Urothelium cell line (cell line): ENCODE results near the gene CSN2.

Experiments
- DNase-seq: peaks from one replicate; pipeline ENCODE4 v3.0.0; 2011; ENCODE audit warnings: low spot score, mixed read lengths
- FAIRE-seq: peaks from 2 replicates; lab custom pipeline; 2011; peaks lifted over from hg19 to GRCh38; lab: Jason Lieb, UNC

Gene CSN2

DNA sequence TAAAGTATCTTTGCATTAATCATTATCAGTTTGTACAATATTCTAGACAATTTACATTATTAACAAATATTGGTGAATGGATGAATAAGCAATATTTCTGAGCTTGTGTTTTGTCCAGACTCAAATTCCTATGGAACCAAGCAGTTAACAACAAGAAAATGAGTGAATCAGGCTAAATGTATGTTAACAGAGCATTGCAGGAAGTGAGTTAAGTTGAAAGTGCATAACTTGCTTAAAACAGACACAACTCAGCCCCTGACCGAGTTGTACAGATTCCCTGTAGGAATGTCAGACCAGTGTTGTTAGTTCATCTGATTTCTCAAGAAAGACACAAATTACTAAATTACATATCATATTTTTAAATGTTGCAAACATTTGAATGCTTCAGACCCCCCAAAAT, 58.4 kb downstream of the CSN2 start:
- no peak for FAIRE-seq
- DNase-seq = no peak
